ENCODE results near the gene THRB.

The THRB gene

DNA sequence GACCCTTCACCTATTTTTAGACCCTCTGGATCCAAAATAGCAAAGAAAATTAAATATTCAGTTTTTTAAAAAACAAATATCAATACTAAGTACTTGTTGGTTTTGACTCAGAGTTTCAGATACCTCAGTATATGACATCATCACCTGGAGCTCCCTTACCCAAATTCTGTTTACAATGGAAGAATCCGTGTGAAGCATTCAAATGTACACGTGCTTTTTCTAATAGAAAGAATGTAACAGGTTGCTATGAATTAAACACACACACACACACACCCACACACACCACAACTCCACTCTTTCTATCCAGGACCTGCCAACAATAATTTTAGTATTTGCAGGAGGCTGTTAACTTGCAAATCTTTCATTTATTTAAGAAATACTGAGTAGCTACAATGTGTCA is 221.8 kb downstream of the THRB start:
- DNase-seq (ENCODE audit: low read depth): no peak
- H3K4me3 ChIP-seq (ENCODE audit: low read depth, low read length): no peak overlapping the region
- TF ChIP-seq POLR2A (IDR thresholded peaks at IDR 0.05; ENCODE audit: extremely low read depth, insufficient read length) (no peak), MYC (IDR thresholded peaks at IDR 0.05; ENCODE audit: low read depth, low read length) (no peak)
- TF ChIP-seq, protein P1, sequence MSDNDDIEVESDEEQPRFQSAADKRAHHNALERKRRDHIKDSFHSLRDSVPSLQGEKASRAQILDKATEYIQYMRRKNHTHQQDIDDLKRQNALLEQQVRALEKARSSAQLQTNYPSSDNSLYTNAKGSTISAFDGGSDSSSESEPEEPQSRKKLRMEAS (IDR thresholded peaks at IDR 0.05; ENCODE audit: low read depth, low read length): no peak

DNA sequence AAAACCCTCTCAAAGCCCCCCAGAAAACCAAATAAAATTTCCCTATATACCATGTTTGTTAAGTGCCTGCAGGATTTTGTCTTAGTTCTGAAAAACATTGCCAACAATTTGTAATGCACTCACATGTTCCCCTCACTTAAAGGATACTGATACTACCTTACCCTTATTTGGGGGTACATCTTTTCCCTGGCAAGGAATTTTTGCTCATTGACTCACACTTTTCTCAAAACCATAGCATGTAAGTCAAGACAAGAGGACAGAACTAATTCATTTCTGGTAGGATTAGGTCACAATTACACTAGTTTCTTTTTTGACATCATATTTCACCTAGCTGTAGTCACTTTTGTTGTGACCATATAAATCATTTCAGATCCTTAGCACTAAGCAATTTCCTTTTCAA is 222.2 kb downstream of the THRB start:
- TF ChIP-seq MYC (IDR thresholded peaks at IDR 0.05; ENCODE audit: low read depth, low read length) (no peak), POLR2A (IDR thresholded peaks at IDR 0.05; ENCODE audit: extremely low read depth, insufficient read length) (no peak)
- TF ChIP-seq, protein P1 (IDR thresholded peaks at IDR 0.05; ENCODE audit: low read depth, low read length): no peak
- TF ChIP-seq, protein P2, sequence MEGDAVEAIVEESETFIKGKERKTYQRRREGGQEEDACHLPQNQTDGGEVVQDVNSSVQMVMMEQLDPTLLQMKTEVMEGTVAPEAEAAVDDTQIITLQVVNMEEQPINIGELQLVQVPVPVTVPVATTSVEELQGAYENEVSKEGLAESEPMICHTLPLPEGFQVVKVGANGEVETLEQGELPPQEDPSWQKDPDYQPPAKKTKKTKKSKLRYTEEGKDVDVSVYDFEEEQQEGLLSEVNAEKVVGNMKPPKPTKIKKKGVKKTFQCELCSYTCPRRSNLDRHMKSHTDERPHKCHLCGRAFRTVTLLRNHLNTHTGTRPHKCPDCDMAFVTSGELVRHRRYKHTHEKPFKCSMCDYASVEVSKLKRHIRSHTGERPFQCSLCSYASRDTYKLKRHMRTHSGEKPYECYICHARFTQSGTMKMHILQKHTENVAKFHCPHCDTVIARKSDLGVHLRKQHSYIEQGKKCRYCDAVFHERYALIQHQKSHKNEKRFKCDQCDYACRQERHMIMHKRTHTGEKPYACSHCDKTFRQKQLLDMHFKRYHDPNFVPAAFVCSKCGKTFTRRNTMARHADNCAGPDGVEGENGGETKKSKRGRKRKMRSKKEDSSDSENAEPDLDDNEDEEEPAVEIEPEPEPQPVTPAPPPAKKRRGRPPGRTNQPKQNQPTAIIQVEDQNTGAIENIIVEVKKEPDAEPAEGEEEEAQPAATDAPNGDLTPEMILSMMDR (IDR thresholded peaks at IDR 0.05; ENCODE audit: low read depth, low read length): no peak

DNA sequence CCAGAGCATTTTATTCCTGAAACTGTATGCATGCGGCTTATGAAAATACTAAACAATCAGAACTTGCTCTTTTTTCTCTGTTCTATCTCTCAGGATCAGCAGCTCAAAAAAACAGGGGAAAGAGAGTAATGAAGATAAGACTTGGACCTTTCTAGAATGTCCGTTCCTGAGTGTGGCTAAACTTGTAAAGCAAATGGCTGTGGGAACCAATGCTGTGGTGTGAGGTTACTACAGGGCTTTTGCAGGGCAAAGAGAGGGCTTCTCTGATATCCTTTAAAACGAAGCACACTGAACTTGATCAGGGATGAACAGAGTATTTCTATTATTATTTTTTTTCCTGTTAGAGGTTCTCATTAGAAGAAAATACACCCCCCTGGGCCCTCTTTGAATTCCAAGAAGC is 223.4 kb downstream of the THRB start:
- no peak for DNase-seq (ENCODE audit: low read depth)

More for the DNA sequence above, 222.2 kb downstream of the THRB start:
- DNase-seq (ENCODE audit: low read depth): no peak
- H3K4me3 ChIP-seq (ENCODE audit: low read depth, low read length): no peak overlapping the region

DNA sequence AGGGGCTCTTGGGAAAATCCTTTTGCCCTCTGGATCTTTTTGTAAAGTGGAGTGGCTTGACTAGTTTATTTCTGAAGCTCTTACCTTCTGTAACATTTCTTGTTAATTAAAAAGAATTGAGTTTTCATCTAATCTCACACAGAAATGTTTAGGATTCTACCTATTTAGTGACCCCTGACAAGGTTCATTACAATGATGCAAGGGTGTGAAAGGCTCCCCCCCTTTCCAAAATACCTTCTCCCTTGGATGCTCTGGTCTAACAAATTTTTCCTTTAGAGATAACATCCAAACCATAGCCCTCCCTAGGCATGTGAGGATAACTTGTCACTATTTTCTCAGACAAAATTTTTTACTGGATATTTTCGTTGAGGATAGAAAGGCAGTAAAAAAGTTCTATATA is 223.9 kb downstream of the THRB start:
- no peak overlapping the region for H3K4me3 ChIP-seq (ENCODE audit: low read depth, low read length)
- TF ChIP-seq POLR2A (IDR thresholded peaks at IDR 0.05; ENCODE audit: extremely low read depth, insufficient read length) (no peak), MYC (IDR thresholded peaks at IDR 0.05; ENCODE audit: low read depth, low read length) (no peak)
- TF ChIP-seq, protein P1 (IDR thresholded peaks at IDR 0.05; ENCODE audit: low read depth, low read length): no peak
- TF ChIP-seq, protein P2 (IDR thresholded peaks at IDR 0.05; ENCODE audit: low read depth, low read length): no peak
- DNase-seq (ENCODE audit: low read depth): no peak

More for the DNA sequence above, 223.4 kb downstream of the THRB start:
- TF ChIP-seq, protein P2 (IDR thresholded peaks at IDR 0.05; ENCODE audit: low read depth, low read length): no peak
- TF ChIP-seq POLR2A (IDR thresholded peaks at IDR 0.05; ENCODE audit: extremely low read depth, insufficient read length): no peak
- TF ChIP-seq MYC (IDR thresholded peaks at IDR 0.05; ENCODE audit: low read depth, low read length): no peak
- TF ChIP-seq, protein P1 (IDR thresholded peaks at IDR 0.05; ENCODE audit: low read depth, low read length): no peak
- no peak overlapping the region for H3K4me3 ChIP-seq (ENCODE audit: low read depth, low read length)

DNA sequence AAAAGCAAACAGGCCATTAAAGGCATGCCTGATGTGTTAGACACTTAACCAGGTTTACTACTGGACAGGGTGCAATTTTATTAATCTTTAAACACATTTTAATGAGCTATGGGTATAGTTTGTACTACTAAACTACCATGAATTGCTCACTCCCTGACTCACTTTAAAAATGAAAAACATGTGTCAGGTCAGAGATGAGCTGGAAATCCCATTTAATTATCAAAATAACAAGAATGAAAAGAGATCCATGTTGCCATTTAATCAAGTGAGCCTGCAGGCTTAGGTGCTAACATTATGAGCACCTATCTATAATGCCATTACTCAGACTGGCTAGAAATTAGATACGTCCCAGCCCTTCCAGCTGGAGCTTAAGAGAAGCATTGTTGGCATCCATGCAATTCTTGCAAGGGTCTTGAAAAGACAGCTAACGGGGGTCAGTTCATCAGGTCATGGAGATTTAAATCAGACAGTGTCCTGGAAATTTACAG is 224.4 kb downstream of the THRB start:
- H3K4me3 ChIP-seq (ENCODE audit: low read depth, low read length): no peak overlapping the region
- no peak for TF ChIP-seq MYC (IDR thresholded peaks at IDR 0.05; ENCODE audit: low read depth, low read length)
- TF ChIP-seq, protein P1 (IDR thresholded peaks at IDR 0.05; ENCODE audit: low read depth, low read length): no peak
- TF ChIP-seq POLR2A (IDR thresholded peaks at IDR 0.05; ENCODE audit: extremely low read depth, insufficient read length): no peak
- TF ChIP-seq, protein P2 (IDR thresholded peaks at IDR 0.05; ENCODE audit: low read depth, low read length): no peak
- DNase-seq (ENCODE audit: low read depth): no peak

DNA sequence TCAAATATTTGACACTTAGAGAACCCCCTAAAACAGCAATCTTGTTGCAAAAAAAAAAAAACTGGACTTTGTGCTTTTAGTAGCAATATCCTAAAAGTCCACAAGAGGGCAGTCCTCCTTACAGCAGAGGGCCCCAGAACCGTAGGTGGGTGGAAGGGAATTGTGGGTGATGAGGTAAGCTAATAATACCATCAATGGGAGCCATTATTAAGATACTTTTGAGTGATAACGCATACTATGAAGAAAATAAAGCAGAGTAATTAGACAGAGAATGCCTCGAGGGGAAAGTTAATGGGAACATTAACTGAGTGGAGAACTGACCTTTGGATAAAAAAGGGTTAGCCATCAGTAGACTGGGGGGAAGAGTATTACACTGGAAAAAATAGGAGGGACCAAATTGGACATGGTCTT is 229.9 kb downstream of the THRB start:
- no peak overlapping the region for H3K4me3 ChIP-seq (ENCODE audit: low read depth, low read length)
- DNase-seq (ENCODE audit: low read depth): peak; percentile 30
- no peak for TF ChIP-seq MYC (IDR thresholded peaks at IDR 0.05; ENCODE audit: low read depth, low read length)
- TF ChIP-seq, protein P2 (IDR thresholded peaks at IDR 0.05; ENCODE audit: low read depth, low read length): peak; percentile 52
